ENCODE data around the gene TBC1D14. TPM values are rescaled to one million over a fixed set of nuclear protein-coding genes. Genes with fewer than 3 reads are reported as not detected.

TBC1D14 gene
- total RNA-seq, 3 donors from 2014 or later (not counting 1 experiment from before 2014, with no cell fraction given) = 36.0 to 54.7 (median 53.2) TPM

DNA sequence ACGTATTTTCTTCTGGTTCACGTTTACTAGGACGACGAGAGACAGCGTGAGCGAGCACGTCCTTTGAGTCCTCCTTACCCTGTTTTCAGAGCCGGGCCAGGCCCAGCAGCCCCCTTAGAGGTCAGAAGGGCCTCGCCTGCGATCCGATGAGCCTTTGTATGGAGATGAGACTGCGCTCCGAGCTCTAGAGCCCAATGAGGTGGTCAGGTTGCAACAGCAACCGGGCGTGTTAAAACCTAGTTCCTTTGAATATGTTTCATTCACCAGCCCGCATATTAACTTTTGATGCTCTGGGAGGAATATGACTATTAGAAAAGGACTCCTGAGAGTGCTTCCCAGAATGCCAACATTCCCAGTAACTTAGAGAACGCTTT lies 77.9 kb downstream of the TBC1D14 start:
- 13% methylated on average over 16 of the region's 17 CpGs for WGBS (ENCODE audit: insufficient coverage)
- H3K4me1 Mint-ChIP-seq = peaks cover 57 to 65% of the 10 kb centered on the region in 2 donors
- peak overlapping the region; percentile 46 for H3K4me3 ChIP-seq (ENCODE audit: low read length)

DNA sequence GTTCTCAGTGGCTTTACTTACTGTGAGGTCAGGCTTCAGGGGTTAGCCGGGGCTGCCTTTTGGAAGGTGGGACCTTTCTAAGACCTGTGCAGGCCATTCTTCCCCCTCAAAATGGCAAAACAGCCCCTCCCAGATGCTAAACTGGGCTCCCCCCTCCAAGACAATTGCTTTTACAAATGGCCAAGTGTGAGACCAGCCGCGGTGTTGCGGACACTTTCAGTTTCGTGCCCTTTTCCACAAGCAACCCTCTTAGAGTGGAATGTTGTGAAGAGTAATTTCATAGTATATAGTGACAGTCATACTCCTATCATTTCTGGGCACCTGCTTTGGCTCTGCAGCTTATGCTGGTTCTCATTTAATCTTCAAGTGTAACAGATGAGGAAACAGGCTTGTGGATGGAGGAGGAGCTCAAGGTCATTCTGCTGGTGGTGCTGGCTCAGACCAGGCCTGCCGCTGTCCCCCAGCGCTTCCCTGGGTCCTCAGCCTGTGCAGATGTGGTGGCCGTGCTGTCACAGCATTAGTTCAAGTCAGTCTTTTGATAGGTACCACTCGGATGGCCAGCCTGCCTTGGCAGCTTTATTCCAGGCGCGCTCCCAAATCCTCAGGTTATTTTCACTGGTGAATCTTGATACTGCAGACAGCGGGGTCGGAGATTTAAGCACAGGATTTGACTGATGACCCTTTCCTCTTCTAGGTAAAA lies 78.5 kb downstream of the TBC1D14 start:
- DNase-seq (no peak), ATAC-seq (no peak)
- Mint-ChIP-seq H3K4me1 (peaks cover 61 to 67% of the 10 kb centered on the region in 2 donors), H3K9me3 (no peaks in the 10 kb centered on the region), H3K4me3 (peak overlapping the region; percentile 97), H3K27me3 (ENCODE audit: low read depth in 2 of 2) (no peaks in the 10 kb centered on the region), H3K27ac (peak overlapping the region; percentile 93 to 94), H3K36me3 (no peaks in the 10 kb centered on the region)
- TF ChIP-seq, protein P1, sequence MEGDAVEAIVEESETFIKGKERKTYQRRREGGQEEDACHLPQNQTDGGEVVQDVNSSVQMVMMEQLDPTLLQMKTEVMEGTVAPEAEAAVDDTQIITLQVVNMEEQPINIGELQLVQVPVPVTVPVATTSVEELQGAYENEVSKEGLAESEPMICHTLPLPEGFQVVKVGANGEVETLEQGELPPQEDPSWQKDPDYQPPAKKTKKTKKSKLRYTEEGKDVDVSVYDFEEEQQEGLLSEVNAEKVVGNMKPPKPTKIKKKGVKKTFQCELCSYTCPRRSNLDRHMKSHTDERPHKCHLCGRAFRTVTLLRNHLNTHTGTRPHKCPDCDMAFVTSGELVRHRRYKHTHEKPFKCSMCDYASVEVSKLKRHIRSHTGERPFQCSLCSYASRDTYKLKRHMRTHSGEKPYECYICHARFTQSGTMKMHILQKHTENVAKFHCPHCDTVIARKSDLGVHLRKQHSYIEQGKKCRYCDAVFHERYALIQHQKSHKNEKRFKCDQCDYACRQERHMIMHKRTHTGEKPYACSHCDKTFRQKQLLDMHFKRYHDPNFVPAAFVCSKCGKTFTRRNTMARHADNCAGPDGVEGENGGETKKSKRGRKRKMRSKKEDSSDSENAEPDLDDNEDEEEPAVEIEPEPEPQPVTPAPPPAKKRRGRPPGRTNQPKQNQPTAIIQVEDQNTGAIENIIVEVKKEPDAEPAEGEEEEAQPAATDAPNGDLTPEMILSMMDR (IDR thresholded peaks at IDR 0.05) = no peak
- intact Hi-C loops (cut with micrococcal nuclease) = loop anchor here (5.0 kb wide), 1 partner anchor 316 kb away; a partner anchor contains a TSS
- H3K27ac ChIP-seq (ENCODE audit: low read length) = peak overlapping the region; percentile 20
- H3K27me3 ChIP-seq (ENCODE audit: control insufficient read depth, insufficient read depth, low read length) = no peaks in the 10 kb centered on the region
- H3K4me3 ChIP-seq (ENCODE audit: low read length) = peak overlapping the region; percentile 46
- 90% methylated on average over 12 of the region's 13 CpGs for WGBS (ENCODE audit: insufficient coverage)
- no peaks in the 10 kb centered on the region for H3K36me3 ChIP-seq (ENCODE audit: control insufficient read depth, insufficient read depth, low read length)
- peaks cover 40% of the 10 kb centered on the region for H3K4me1 ChIP-seq (ENCODE audit: control insufficient read depth, insufficient read depth, low read length)
- no peaks in the 10 kb centered on the region for H3K9me3 ChIP-seq (ENCODE audit: control insufficient read depth, insufficient read depth, low read length)

More for the DNA sequence above, 77.9 kb downstream of the TBC1D14 start:
- no peaks in the 10 kb centered on the region for H3K36me3 Mint-ChIP-seq
- no peaks in the 10 kb centered on the region for H3K27me3 Mint-ChIP-seq (ENCODE audit: low read depth in 2 of 2)
- ATAC-seq = no peak
- Histone ChIP-seq H3K9me3 (ENCODE audit: control insufficient read depth, insufficient read depth, low read length) (no peaks in the 10 kb centered on the region), H3K4me1 (ENCODE audit: control insufficient read depth, insufficient read depth, low read length) (peaks cover 39% of the 10 kb centered on the region), H3K27me3 (ENCODE audit: control insufficient read depth, insufficient read depth, low read length) (no peaks in the 10 kb centered on the region), H3K27ac (ENCODE audit: low read length) (peak overlapping the region; percentile 20), H3K36me3 (ENCODE audit: control insufficient read depth, insufficient read depth, low read length) (no peaks in the 10 kb centered on the region)
- no peaks in the 10 kb centered on the region for H3K9me3 Mint-ChIP-seq
- H3K4me3 Mint-ChIP-seq = peak overlapping the region; percentile 97
- H3K27ac Mint-ChIP-seq = peak overlapping the region; percentile 93 to 94
- TF ChIP-seq, protein P1 (IDR thresholded peaks at IDR 0.05) = no peak
- DNase-seq = no peak
- intact Hi-C loops (cut with micrococcal nuclease) = loop anchor here (1.0 to 5.0 kb wide), 4 partner anchors 45 to 315 kb away; partner anchors contain the start of gene TBC1D14

DNA sequence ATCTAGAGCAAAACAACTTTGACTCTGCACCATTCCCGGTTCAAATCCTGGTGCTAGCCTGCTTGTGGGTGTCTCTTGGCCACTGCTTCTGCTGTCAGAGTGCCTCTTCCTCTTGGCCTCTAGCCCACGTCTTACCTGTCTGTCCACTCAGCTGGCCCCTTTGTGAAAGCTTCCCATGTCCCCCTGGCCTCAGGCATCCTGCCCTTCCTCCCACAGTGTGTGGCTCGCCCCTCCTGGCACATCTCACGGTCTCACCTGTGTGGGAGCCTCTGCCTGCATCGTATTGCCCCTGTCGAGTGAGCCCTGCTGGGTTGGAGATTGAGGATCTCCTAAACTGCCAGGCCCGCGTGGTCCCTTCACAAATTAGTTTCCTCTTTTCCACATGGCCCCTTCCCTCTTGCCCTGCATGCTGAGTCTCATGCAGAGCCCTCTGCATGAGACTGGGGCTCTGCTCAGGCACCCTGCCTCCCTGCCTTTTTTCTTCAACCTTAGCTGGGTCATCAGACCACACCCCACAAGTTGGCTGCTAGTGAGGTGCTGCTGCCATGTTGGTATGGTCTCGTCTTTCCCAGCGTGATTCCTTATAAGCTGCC lies 79.8 kb downstream of the TBC1D14 start:
- Histone ChIP-seq H3K9me3 (ENCODE audit: control insufficient read depth, insufficient read depth, low read length) (no peaks in the 10 kb centered on the region), H3K4me1 (ENCODE audit: control insufficient read depth, insufficient read depth, low read length) (peaks cover 40% of the 10 kb centered on the region), H3K36me3 (ENCODE audit: control insufficient read depth, insufficient read depth, low read length) (no peaks in the 10 kb centered on the region), H3K27me3 (ENCODE audit: control insufficient read depth, insufficient read depth, low read length) (no peaks in the 10 kb centered on the region), H3K27ac (ENCODE audit: low read length) (no peak overlapping the region), H3K4me3 (ENCODE audit: low read length) (no peak overlapping the region)
- Mint-ChIP-seq H3K27ac (no peak overlapping the region), H3K4me3 (peak overlapping the region; percentile 64), H3K9me3 (no peaks in the 10 kb centered on the region), H3K4me1 (peaks cover 63 to 64% of the 10 kb centered on the region in 2 donors), H3K27me3 (ENCODE audit: low read depth in 2 of 2) (no peaks in the 10 kb centered on the region), H3K36me3 (no peaks in the 10 kb centered on the region)
- ATAC-seq (no peak), DNase-seq (no peak)
- 93% methylated on average over 10 of the region's 10 CpGs for WGBS (ENCODE audit: insufficient coverage)
- intact Hi-C loops (cut with micrococcal nuclease) = loop anchor here (5.0 kb wide), 1 partner anchor 317 kb away; a partner anchor contains a TSS
- TF ChIP-seq, protein P1 (IDR thresholded peaks at IDR 0.05) = no peak

All from natural killer cell (primary cell).